DND-41 (cell line): ENCODE results near the gene PPM1N.

ENCODE experiments used
- CTCF ChIP-seq: IDR thresholded peaks from 2 replicates; pipeline ENCODE4 v1.5.1; 2012; ENCODE audit warnings: borderline replicate concordance, low read length, moderate library complexity, mild to moderate bottlenecking; ENCODE audit not compliant: poor library complexity, severe bottlenecking; ENCODE audit errors: extremely low read depth
- EZH2 ChIP-seq: IDR thresholded peaks from 3 replicates; pipeline ENCODE4 v1.6.1; 2012; ENCODE audit warnings: borderline replicate concordance, low read depth, mild to moderate bottlenecking, moderate library complexity, low read length, inconsistent platforms; ENCODE audit not compliant: severe bottlenecking

DNA sequence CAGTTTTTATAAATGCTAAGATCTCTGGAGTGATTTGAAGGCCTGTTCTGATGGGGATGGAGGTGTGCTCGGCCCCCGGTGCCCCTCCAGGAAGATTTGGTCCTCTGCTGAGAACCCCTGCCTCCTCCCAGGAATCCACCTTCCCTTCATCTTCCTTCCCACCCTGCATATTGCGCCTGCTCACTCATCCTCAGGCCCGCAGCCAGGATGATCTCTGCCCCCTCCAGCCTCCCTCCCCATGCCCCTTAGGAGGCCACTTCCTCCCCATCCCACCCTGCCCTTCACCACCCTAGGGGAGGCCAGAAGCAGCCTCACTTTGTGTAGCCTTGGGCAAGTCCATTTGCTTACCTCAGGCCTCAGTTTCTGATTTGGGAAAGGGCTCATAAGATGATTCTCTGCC lies 28.7 kb downstream of the PPM1N start:
- TF ChIP-seq CTCF: no peak
- no peak for TF ChIP-seq EZH2
